Measurements from ENCODE around the gene AWAT1. TPM values are rescaled to one million over a fixed set of nuclear protein-coding genes. Genes with fewer than 3 reads are reported as not detected.
"Not testable (repeated sequence)": the region's sequence is repeated elsewhere in the genome, so short reads cannot be mapped to it uniquely, and the experiment has no call there.

Gene AWAT1
- total and polyA plus RNA-seq, 4 donors, result not detected

- Histone ChIP-seq H3K9ac (ENCODE audit: low read depth in 1 of 2, low read length in 2 of 2) (no peak overlapping the region), H3K27me3 (ENCODE audit: control insufficient read depth in 4 of 4, insufficient read depth in 4 of 4, low read length in 3 of 4) (no peaks in the 10 kb centered on the region), H3K9me3 (ENCODE audit: control insufficient read depth in 4 of 4, low read length in 3 of 4) (no peaks in the 10 kb centered on the region), H3K4me1 (ENCODE audit: control insufficient read depth in 4 of 4, insufficient read depth in 4 of 4, low read length in 3 of 4) (no peaks in the 10 kb centered on the region), H3K36me3 (ENCODE audit: control insufficient read depth in 4 of 4, insufficient read depth in 3 of 4, low read depth in 1 of 4, low read length in 3 of 4) (no peaks in the 10 kb centered on the region), H3K27ac (ENCODE audit: low read depth in 1 of 2, low read length in 2 of 2) (no peak overlapping the region), H3K4me3 (ENCODE audit: low read depth in 1 of 3, low read length in 3 of 3) (no peak overlapping the region)
- TF ChIP-seq EGR1 (IDR thresholded peaks at IDR 0.05; ENCODE audit: low read depth in 2 of 2) (no peak), CTCF (IDR thresholded peaks at IDR 0.05; ENCODE audit: low read depth, low read length, missing input control) (peak; percentile 46), FOXA1 (IDR thresholded peaks at IDR 0.05) (no peak), TAF1 (conservative IDR thresholded peaks at IDR 0.05) (no peak), RAD21 (IDR thresholded peaks at IDR 0.05) (peak; percentile 59 to 78)
- WGBS, result 32% methylated on average over 7 of the region's 7 CpGs
- peak; percentile 37 for DNase-seq (ENCODE audit: low spot score)
Observed at GRCh38 chrX:70262952-70263567, 28.6 kb downstream of the AWAT1 start.

GRCh38 chrX:70264784-70265183 lies 30.3 kb downstream of the AWAT1 start:
- Histone ChIP-seq H3K9ac (ENCODE audit: low read depth in 1 of 2, low read length in 2 of 2) (no peak overlapping the region), H3K27ac (ENCODE audit: low read depth in 1 of 2, low read length in 2 of 2) (no peak overlapping the region), H3K9me3 (ENCODE audit: control insufficient read depth in 4 of 4, low read length in 3 of 4) (no peaks in the 10 kb centered on the region), H3K4me3 (ENCODE audit: low read depth in 1 of 3, low read length in 3 of 3) (no peak overlapping the region), H3K36me3 (ENCODE audit: control insufficient read depth in 4 of 4, insufficient read depth in 3 of 4, low read depth in 1 of 4, low read length in 3 of 4) (no peaks in the 10 kb centered on the region), H3K27me3 (ENCODE audit: control insufficient read depth in 4 of 4, insufficient read depth in 4 of 4, low read length in 3 of 4) (no peaks in the 10 kb centered on the region), H3K4me1 (ENCODE audit: control insufficient read depth in 4 of 4, insufficient read depth in 4 of 4, low read length in 3 of 4) (no peaks in the 10 kb centered on the region)
- 64% methylated on average over 3 of the region's 3 CpGs for WGBS
- DNase-seq (ENCODE audit: low spot score), result no peak
- TF ChIP-seq SP1 (IDR thresholded peaks at IDR 0.05), result no peak
- no peak for TF ChIP-seq YY1 (IDR thresholded peaks at IDR 0.05)
- no peak for TF ChIP-seq TAF1 (conservative IDR thresholded peaks at IDR 0.05)
- no peak for TF ChIP-seq FOXA2 (IDR thresholded peaks at IDR 0.05)
- no peak for TF ChIP-seq RAD21 (IDR thresholded peaks at IDR 0.05)
- TF ChIP-seq RXRA (IDR thresholded peaks at IDR 0.05), result no peak
- TF ChIP-seq HNF4G (IDR thresholded peaks at IDR 0.05), result no peak
- no peak for TF ChIP-seq MAX (IDR thresholded peaks at IDR 0.05)
- TF ChIP-seq FOXA1 (IDR thresholded peaks at IDR 0.05), result no peak
- no peak for TF ChIP-seq HNF4A (conservative IDR thresholded peaks at IDR 0.05)

GRCh38 chrX:70268034-70268433 lies 33.6 kb downstream of the AWAT1 start, which contains the start of gene ARR3:
ARR3 (plus strand) TSS chrX:70268334; CDS start chrX:70269386, 1,052 bp downstream.
- no peaks in the 10 kb centered on the region for H3K4me1 ChIP-seq (ENCODE audit: control insufficient read depth in 4 of 4, insufficient read depth in 4 of 4, low read length in 3 of 4)
- H3K4me3 ChIP-seq (ENCODE audit: low read depth in 1 of 3, low read length in 3 of 3), result no peak within 1 kb of the TSS
- no peaks in the 10 kb centered on the region for H3K27me3 ChIP-seq (ENCODE audit: control insufficient read depth in 4 of 4, insufficient read depth in 4 of 4, low read length in 3 of 4)
- H3K9me3 ChIP-seq (ENCODE audit: control insufficient read depth in 4 of 4, low read length in 3 of 4), result no peaks in the 10 kb centered on the region
- no peak for DNase-seq (ENCODE audit: low spot score)
- TF ChIP-seq GABPA (IDR thresholded peaks at IDR 0.05 in 1 of 2, conservative IDR thresholded peaks at IDR 0.05 in 1 of 2), result no peak
- TF ChIP-seq ATF3 (IDR thresholded peaks at IDR 0.05), result no peak
- H3K27ac ChIP-seq (ENCODE audit: low read depth in 1 of 2, low read length in 2 of 2), result no peak within 1 kb of the TSS
- no peak within 1 kb of the TSS for H3K9ac ChIP-seq (ENCODE audit: low read depth in 1 of 2, low read length in 2 of 2)
- no peaks in the 10 kb centered on the region for H3K36me3 ChIP-seq (ENCODE audit: control insufficient read depth in 4 of 4, insufficient read depth in 3 of 4, low read depth in 1 of 4, low read length in 3 of 4)

- not testable (repeated sequence) for H3K4me1 ChIP-seq (ENCODE audit: control insufficient read depth in 4 of 4, insufficient read depth in 4 of 4, low read length in 3 of 4); H3K9ac ChIP-seq (ENCODE audit: low read depth in 1 of 2, low read length in 2 of 2); H3K27ac ChIP-seq (ENCODE audit: low read depth in 1 of 2, low read length in 2 of 2); DNase-seq (ENCODE audit: low spot score); H3K9me3 ChIP-seq (ENCODE audit: control insufficient read depth in 4 of 4, low read length in 3 of 4); H3K27me3 ChIP-seq (ENCODE audit: control insufficient read depth in 4 of 4, insufficient read depth in 4 of 4, low read length in 3 of 4); H3K4me3 ChIP-seq (ENCODE audit: low read depth in 1 of 3, low read length in 3 of 3); H3K36me3 ChIP-seq (ENCODE audit: control insufficient read depth in 4 of 4, insufficient read depth in 3 of 4, low read depth in 1 of 4, low read length in 3 of 4)
- 84% methylated on average over 7 of the region's 7 CpGs for WGBS
Observed at GRCh38 chrX:70274029-70274428, 39.6 kb downstream of the AWAT1 start.

Measured in liver (tissue), 9 donors.